Measurements from ENCODE around the gene STARD8.

GRCh38 chrX:68644861-68645260 lies 2.6 kb upstream of the STARD8 start:
- TF ChIP-seq CTCF (IDR thresholded peaks at IDR 0.05; ENCODE audit: extremely low read depth in 1 of 2, insufficient read depth in 1 of 2, low read depth in 1 of 2, low read length in 2 of 2) = no peak
- no peak for TF ChIP-seq POLR2A (IDR thresholded peaks at IDR 0.05; ENCODE audit: low read depth, low read length)
- TF ChIP-seq EZH2 (IDR thresholded peaks at IDR 0.05; ENCODE audit: borderline replicate concordance, low read depth, low read length, severe bottlenecking) = no peak
- TF ChIP-seq POLR2AphosphoS5 (IDR thresholded peaks at IDR 0.05; ENCODE audit: insufficient read depth, low read depth, low read length) = no peak
- TF ChIP-seq GATA2 (IDR thresholded peaks at IDR 0.05; ENCODE audit: insufficient read depth, insufficient read length, low read depth, low read length) = no peak
- no peak for TF ChIP-seq MAX (IDR thresholded peaks at IDR 0.05; ENCODE audit: insufficient read depth, insufficient read length)
- no peak for TF ChIP-seq MYC (IDR thresholded peaks at IDR 0.05; ENCODE audit: low read depth, low read length)
- no peak for TF ChIP-seq JUN (IDR thresholded peaks at IDR 0.05; ENCODE audit: borderline replicate concordance, insufficient read depth, insufficient read length, low read depth)
- TF ChIP-seq FOS (IDR thresholded peaks at IDR 0.05; ENCODE audit: borderline replicate concordance, insufficient read depth, low read length) = no peak
